Stimulated activated CD4-positive, alpha-beta T cell treated with anti-CD3 and anti-CD28 coated beads, Interleukin-12 subunit alpha, Interleukin-12 subunit beta, amount 100 ng/mL, for 48 hours (primary cell): ENCODE data around the gene TMEM131.
"Not testable (repeated sequence)": the region's sequence is repeated elsewhere in the genome, so short reads cannot be mapped to it uniquely, and the experiment has no call there.

Source experiments
- DNase-seq, 3 donors: peaks; one replicate each; pipeline ENCODE4 v3.0.0-alpha.2; 2020; ENCODE audit warnings: low read depth in 2 of 3, low spot score in 1 of 3

The TMEM131 gene

DNA sequence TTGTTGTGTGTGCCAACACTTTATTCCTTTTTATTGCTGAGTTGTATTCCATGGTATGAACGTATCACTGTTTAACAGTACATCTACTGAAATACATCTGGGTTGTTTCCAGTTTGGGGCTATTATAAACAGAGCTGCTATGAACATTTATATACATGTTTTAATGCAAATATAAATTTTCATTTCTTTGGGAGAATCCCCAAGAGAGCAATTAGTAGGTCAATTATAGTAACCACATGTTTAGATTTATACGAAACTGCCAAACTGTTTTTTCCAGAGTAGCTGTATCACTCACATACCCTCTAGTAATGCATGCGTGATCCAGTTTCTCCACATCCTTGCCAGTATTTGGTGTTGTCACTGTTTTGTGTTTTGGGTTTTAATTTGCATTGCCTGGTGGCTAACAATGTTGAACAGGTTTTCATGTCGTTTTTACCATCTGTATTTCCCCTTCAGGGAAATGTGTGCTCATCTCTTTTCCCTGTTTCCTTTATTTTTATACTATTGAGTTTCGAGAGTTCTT is 81.0 kb downstream of the TMEM131 start:
- DNase-seq = no peak

DNA sequence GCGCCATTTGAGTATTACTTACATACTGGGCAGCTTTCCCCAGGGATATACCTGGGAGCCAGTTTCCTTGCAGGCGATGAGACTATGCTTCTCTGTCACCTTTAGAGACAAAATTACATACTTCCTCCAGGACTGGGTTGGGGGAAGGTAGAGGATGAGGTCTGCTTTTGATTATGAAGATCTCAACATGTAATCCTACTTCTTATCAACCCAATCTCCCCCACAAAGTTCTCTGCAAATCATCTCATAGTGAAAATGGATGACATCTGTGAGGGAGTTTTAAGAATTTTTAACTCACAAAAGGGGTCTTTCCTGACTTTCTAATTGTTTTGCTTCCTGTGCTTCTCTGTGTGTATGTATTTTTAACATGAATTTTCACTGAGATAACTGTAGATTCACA is 81.9 kb downstream of the TMEM131 start:
- no peak for DNase-seq

DNA sequence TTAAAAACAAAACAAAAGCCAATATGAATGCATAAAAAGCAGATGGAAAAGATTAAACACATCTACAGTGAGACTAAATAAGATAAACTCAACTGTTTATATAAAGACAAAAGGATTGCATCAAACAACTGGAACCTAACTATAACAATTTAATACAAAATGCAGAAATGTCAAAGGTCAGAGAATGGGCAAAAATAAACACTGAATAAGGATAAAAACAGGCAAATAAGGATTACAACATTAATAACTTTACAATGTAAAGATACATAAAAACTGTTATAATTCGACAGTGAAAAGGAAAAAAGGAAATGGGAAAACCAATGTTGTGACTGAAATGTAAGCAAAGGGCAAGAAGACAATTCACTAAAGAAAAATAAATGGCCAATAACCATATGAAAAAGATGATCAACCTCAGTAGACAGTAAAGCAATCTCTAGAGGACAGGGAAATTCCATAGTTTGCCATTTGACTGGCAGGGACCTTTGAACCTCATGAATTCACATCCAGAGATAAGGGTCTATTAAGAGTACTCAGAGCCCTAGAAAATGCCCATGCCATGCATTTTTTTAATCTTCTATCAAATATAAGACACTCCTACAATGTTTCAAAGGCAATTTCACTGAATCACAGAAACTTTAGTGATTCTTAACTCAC is 83.7 kb downstream of the TMEM131 start:
- DNase-seq = no peak

DNA sequence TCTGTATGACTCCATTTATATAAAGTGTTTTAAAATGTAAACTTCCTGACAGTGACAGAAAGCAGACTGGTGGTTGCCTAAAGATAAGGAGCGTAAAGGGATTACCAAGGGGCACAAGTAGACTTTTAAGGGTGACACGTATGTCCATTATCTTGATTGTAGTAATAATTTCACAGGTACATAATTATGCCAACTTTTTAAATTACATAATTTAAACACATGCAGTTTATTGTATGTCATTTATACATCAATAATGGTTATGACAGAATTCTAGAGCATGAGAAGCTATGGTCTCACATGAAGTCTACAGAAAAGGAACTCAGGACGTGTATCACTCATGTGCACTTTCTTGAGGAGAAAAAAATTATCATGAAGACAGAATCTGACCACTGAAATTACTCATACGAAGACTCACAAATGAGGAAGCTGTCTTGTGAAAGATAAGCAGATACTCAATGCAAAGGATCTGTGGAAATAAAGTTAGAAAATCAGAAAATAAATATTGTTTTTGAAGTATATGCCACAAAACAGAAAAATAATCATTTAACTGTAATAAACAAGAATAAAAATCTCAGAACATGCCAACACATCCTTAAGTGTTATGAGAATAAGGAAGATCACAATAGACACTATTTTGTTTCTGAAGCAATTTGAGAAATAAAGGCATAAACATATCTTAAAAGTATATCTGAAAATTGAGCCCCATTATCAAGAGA is 84.4 kb downstream of the TMEM131 start:
- no peak for DNase-seq

DNA sequence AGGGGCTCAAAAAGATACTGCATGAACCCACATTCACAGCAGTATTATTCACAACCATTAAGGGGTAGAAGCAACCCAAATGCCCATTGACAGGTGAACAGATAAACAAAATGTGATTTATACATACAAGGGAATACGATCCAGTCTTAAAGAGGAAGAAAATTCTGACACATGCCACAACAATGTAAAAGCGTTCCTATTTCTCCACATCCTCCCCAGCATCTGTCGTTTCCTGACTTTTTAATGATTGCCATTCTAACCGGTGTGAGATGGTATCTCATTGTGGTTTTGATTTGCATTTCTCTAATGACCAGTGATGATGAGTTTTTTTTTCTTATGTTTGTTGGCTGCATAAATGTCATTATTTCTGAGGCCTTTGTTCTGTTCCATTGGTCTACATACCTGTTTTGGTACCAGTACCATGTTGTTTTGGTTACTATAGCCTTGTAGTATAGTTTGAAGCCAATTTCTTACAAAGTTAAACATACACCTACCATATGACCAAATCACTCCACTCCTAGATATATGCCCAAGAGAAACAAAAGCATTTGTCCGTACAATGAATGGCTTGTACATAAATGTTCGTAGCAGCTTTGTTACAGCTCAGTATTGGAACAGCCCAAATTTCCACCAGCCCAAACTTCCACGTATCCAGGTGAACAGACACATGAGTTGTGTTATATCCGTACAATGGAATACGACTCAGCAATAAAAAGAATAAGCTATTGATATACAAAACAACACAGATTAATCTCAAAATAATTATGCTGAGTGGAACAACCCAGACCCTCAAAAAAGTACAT is 85.1 kb downstream of the TMEM131 start:
- no peak for DNase-seq

DNA sequence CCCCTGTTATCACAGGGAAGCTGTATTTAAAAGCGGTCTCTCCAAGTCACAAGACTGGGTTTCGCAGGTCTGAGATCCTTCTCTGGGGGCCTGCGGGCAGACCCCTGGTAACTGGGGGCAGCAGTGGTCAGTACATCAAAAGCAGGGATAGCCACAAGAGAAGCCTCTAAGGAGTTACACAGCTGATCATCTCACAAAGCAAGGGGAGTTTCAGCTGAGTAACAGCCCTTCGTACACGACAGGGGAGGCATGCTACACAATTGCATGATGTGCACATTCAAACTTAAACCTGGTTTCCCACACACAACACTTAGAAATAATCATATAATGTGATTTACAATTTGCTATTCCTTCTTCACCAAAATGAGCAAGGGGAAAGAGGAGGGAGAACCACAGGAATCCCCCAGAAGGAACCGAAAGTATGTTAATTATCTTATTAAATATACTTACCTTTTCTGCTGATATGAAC is 87.5 kb downstream of the TMEM131 start:
- no peak for DNase-seq

DNA sequence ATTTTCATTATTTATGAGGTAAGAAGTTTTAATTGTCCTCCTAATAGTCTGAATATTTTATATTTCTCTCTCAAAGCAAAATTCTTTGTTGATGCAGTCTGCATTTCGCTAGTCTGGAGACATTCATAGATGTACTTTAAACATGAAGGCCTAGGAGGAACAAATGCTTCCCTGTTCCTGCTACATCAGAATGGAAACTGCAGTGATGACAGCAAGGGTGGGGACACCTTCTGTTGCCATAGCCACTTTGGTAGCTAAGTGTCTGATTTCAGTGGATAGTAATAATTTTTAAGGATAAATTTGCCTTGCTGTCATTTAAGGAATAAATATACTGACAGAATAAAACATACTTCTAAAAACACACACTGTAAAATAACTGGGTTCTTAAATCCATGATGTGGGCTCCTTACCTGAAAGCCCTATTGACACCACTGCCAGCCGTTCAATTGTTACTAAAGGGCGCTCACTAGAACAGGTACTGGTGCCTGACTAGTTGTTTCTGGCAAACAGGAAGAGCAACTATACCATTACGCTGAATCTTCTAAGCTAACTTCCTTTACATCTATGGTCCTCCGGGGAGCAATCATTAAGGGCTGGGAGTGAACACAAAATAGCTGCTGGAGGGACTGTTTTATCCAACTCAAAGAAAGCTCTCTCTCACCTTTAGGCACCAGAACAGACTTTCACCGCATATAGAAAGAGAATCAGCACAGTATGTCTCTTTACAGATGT is 88.2 kb downstream of the TMEM131 start:
- no peak for DNase-seq

DNA sequence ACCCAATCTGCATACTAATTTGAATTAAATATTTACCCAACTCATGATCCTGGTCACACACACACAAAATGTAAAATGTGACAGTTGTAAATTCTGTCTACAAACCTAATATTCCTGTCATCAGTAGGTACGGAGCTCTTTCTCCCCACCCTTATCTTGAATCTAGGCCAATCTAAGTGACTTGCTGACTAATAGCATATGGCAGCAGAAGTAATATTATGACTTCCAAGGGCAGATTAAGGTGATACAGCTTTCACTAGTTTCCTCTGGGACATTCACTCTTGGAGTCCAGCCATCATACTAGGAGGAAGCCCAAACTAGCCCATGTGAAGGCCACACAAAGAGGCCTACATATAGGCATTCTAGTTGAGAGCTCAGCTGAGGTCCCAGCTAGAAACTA is 89.4 kb downstream of the TMEM131 start:
- no peak for DNase-seq

DNA sequence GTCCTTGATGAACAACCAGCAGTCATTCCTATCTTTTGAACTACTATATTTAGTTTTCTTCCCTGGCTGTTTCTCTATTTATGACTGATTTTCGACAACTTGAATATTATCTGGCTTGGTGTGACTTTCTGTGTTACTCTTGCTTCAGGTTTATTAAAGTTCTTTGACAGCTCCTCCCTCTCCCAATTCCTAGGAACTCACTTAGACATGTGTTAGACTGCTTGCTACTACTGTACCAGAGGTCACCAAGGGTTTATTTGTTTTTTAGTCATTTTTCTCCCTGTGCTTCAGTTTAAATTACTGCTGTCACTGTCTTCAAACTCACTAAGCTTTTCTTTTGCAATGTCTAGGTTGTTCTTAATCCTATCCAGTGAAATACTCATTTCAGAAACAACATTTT is 90.5 kb downstream of the TMEM131 start:
- no peak for DNase-seq

DNA sequence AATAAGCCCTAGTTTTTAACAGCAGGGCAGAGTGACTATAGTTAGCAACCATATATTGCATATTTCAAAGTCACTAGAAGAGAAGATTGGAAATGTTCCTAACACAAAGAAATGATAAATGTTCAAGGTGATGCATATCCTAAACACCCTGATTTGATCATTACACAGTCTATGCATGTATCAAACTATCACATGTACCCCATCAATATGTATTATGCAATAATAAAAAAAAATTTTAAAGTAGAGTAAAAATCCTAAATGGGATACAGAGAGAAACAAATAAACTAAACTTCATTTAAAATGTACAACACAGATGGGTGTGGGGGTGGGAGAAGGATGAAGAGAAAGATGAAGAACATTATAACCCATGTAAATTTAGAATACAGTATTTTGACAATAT is 93.9 kb downstream of the TMEM131 start:
- no peak for DNase-seq

DNA sequence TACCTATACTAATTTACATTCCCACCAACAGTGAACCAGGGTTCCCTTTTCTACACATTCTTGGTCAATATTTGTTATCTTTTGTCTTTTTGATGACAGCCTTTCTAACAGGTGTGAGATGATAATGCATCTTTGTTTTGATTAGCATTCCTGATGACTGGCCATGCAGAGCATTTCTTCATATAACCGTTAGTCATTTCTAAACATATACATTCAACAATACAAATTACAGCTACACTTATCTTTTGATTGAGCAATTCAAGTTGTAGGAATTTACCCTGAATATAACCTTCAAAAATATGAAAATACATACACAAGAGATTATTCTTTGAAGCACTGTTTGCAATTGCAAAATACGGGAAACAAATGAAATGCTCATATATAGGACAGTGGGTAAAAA is 94.9 kb downstream of the TMEM131 start:
- DNase-seq = no peak

DNA sequence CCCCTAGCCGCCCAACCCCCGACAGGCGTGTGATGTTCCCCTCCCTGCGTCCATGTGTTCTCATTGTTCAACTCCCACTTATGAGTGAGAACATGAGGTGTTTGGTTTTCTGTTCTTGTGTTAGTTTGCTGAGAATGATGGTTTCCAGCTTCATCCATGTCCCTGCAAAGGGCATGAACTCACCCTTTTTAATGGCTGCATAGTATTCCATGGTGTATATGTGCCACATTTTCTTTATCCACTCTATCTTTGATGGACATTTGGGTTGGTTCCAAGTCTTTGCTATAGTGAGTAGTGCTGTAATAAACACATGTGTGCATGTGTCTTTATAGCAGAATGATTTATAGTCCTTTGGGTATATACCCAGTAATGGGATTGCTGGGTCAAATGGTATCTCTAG is 102.7 kb downstream of the TMEM131 start:
- DNase-seq = not testable (repeated sequence)

DNA sequence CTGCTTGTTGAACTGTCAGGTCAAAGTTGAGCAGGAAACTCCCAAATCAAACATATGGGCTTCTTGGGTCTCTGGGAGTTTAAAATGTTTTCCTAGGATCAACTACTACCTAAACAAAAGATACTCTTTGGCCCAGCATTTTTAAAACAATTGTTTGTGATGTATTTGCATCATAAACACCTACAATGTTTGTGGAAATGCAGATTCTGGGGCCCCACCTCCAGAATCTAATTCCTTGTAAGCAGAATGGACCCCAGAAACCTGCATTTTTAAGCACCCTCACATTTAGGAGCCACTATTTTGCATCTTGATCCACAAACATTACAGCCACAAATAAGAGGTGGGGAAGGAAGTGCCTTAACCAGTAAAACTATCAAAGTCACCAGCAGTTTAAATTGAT is 104.1 kb downstream of the TMEM131 start:
- no peak for DNase-seq

DNA sequence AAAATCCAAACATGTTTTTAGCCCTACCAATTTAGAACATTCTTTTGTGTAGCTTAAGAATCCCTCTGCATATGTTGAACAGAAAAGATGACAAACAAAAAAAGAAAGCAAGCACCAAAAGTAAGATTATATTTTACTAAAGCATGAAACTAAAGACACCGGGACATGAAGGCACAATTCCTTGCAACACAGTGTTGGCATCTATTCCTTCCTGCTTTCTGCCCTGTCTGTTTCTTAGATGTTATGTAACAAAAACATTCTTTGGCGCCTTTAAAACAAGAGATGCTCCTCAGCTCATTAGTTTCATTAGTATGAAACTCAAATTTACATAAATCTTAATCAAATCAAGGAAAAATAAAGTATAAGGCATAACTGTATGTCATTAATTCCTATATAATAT is 106.6 kb downstream of the TMEM131 start:
- no peak for DNase-seq

DNA sequence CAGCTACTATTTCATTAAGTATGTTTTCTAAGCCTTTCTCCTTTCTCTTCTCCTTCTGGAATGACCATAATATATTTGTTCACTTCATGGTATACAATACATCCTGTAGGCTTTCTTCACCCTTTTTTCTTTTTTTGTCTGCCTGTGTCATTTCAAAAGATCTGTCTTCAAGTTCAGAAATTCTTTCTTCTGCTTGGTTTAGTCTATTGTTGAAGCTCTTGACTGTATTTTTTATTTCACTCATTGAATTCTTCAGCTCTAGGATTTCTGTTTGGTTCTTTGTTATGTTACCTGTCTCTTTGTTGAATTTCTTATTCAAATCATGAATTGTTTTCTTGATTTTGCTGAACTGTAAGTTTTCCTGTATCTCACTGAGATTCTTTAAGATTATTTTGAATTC is 109.9 kb downstream of the TMEM131 start:
- no peak for DNase-seq

DNA sequence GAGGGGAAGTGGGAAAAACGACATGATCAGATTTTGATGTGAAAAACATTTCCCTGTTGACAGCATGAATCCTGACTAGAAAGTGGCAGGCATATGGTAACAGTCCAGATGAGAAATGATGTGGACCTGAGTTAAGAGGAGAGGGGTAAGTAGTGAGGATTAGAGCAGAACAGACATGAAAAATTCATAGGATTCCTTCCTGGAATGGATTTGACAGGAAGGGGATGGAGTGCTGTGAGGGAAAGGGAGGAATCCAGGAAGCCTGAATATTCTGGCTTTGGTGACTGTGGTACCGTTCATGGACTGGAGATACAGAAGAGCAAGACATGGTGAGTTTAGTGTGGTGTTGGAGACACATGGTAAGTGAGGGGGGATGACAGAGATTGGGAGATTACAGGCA is 115.4 kb downstream of the TMEM131 start:
- DNase-seq = no peak

DNA sequence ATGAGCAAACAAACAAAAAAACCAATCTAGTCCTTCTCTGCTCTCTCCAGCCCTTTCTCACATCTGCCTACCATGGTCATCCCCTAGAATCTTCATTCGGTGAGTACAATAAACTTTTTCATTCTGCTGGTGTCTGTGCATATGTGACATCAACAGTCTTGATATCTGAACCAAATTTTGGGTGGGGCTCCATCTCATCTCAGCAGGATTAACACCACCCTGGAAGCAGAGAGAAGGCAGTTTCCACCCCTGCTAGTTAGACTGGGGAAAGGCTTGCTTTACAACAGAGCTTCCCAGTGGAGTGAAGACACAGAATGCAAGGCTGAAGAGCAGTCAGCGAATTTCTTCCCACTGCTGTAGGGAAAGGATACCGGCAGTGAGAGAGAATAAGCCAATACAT is 116.9 kb downstream of the TMEM131 start:
- DNase-seq = no peak

DNA sequence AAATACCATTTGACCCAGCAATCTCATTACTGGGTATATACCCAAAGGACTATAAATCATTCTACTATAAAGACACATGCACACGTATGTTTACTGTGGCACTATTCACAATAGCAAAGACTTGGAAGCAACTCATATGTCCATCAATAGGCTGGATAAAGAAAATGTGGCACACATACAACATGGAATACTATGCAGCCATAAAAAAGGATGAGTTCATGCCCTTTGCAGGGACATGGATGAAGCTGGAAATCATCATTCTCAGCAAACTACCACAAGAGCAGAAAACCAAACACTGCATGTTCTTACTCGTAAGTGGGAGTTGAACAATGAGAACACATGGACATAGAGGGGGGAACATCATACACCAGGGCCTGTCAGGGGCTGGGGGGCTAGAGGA is 117.4 kb downstream of the TMEM131 start:
- DNase-seq = not testable (repeated sequence)

DNA sequence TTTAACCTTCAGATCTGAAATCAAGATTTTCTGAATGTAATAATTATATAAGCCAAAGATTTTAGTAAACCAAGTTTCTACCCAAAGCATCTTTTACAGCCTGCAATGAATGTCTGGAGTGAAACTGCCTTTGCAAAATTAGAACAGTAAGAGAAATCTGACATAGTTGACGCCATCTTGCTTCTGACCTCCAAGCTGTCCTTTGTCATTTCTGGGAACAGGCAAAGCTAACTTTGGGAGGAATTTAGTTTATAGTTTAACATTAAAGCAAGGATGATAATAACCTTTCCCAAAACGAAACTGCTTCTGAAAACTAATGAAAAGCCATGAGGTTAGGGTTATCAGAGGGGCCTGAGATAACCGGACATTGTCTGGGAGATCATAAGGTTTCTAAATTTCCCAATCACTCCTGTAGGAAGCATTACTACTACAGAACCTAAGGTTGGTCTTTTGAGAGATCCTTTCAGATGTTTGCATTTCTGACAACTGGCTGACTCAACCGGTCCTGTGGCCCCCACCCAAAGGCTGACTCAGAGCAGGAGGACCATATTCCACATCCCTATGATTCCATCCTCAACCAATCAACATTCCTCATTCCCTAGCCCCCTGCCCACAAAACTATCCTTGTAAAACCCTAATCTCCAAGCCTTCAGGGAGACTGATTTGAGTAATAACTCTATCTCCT is 124.5 kb downstream of the TMEM131 start:
- no peak for DNase-seq

DNA sequence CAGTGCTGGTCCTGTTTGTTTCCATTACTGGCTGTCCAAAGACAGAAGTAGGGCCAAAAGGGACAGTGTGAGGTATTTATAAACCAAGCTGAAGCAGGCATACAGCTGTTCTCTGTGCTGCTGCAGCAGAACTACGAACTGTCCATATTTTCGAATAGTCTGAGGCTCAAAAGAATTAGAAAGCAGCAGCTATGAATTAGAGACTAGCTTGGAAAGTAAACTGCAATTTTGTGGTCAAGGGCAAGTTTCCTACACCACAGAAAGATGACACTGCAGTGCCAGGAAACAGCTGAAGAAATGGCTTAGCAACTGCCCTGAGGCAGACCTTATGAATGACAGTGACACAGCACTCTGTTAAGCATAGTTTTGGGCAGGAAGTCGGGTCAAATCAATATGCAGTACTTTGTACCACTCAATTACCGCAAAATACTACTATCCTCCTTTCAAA is 125.3 kb downstream of the TMEM131 start:
- DNase-seq = peak; percentile 12 to 24 (median 14)
